ENCODE results near the gene KCTD2. TPM values are rescaled to one million over a fixed set of nuclear protein-coding genes. Genes with fewer than 3 reads are reported as not detected.

The KCTD2 gene
- total and polyA plus RNA-seq, 3 donors from 2014 or later: 88.9 to 135 (median 122) TPM

GRCh38 chr17:75064040-75064439 is 17.0 kb downstream of the KCTD2 start:
- Histone ChIP-seq H3K4me1 (peaks cover 12% of the 10 kb centered on the region), H3K36me3 (ENCODE audit: low read depth, missing control alignments) (no peaks in the 10 kb centered on the region), H3K27ac (no peak overlapping the region), H3K27me3 (no peaks in the 10 kb centered on the region), H3K4me3 (no peak overlapping the region), H3K9me3 (no peaks in the 10 kb centered on the region)
- DNase-seq: no peak
- TF ChIP-seq, protein P1, sequence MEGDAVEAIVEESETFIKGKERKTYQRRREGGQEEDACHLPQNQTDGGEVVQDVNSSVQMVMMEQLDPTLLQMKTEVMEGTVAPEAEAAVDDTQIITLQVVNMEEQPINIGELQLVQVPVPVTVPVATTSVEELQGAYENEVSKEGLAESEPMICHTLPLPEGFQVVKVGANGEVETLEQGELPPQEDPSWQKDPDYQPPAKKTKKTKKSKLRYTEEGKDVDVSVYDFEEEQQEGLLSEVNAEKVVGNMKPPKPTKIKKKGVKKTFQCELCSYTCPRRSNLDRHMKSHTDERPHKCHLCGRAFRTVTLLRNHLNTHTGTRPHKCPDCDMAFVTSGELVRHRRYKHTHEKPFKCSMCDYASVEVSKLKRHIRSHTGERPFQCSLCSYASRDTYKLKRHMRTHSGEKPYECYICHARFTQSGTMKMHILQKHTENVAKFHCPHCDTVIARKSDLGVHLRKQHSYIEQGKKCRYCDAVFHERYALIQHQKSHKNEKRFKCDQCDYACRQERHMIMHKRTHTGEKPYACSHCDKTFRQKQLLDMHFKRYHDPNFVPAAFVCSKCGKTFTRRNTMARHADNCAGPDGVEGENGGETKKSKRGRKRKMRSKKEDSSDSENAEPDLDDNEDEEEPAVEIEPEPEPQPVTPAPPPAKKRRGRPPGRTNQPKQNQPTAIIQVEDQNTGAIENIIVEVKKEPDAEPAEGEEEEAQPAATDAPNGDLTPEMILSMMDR (IDR thresholded peaks at IDR 0.05): no peak
- no peak for TF ChIP-seq POLR2A (IDR thresholded peaks at IDR 0.05)
- intact Hi-C loops (cut with DNase I; ENCODE audit: low total_unique reads): no loop called here
- WGBS, 2 donors: 94 to 96% methylated on average over 11 of the region's 11 CpGs

GRCh38 chr17:75064460-75064859 is 17.4 kb downstream of the KCTD2 start:
- TF ChIP-seq, protein P1 (IDR thresholded peaks at IDR 0.05): no peak
- TF ChIP-seq POLR2A (IDR thresholded peaks at IDR 0.05): no peak
- Histone ChIP-seq H3K4me1 (peaks cover 9% of the 10 kb centered on the region), H3K27ac (no peak overlapping the region), H3K27me3 (no peaks in the 10 kb centered on the region), H3K9me3 (no peaks in the 10 kb centered on the region), H3K36me3 (ENCODE audit: low read depth, missing control alignments) (no peaks in the 10 kb centered on the region), H3K4me3 (no peak overlapping the region)
- intact Hi-C loops (cut with DNase I; ENCODE audit: low total_unique reads): no loop called here
- WGBS, 2 donors: 81 to 82% methylated on average over 8 of the region's 8 CpGs
- no peak for DNase-seq

DNA sequence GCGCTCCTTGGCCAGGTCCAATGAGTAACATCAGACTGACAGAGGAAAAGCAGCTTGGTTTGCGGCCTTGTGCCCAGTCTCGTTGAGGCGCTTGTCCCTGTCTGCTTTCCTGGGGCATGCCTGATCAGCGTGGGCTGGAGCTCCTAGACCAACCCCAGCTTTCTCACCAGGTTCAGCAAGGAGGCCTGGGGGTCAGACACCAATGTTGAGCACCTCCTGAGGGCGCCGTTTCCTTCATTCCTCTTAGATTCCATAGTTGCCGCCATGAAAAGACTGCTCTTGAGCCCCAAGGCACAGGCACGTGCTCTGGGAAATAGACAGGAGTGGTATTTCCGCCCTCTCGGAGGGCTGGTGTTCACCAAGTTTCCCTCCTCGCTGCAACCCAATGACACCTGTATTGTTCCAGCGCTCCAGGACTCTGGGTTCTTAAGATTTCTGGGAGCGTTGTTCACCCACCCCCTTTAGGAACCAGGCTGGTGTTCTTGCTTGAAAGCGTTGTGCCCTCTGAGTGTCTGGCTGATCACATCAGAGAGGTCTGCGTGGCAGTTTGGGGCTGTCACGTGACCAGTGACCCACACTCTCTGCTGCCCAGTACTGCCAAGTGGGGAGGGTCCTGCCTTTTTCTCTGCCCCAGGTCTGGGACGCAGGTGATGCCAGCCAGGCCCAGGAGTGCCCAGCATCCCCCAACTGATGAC is 18.0 kb downstream of the KCTD2 start:
- no peaks in the 10 kb centered on the region for H3K36me3 ChIP-seq (ENCODE audit: low read depth, missing control alignments)

DNA sequence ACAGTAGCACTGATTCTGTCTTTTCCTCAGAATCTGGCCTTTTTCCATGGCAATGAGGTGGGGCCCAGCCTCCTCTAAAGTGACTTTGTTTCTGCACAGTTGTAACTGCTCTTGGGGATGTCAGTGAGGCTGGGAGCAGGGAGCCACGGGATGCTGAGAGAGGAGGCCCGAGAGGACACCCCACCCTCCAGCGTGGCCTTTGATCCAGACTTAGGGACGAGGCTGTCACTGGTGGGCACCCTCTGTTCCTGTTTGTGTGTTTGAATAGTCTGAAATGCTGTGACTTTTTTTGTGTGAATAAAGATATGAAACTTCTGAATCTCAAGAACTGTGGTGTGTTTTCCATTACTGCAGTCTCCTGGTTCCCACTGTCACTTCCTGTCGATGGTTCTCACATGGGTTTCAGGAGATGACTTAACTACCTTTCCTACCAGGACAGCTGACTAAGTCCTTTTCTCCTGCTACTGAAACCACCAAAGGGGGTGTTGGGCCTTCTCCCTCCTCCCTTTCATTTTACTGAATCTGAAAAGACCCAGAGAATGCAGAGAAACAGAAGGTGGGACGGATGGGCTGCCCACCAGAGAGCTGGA is 18.6 kb downstream of the KCTD2 start:
- DNase-seq: no peak
- no peak overlapping the region for H3K4me3 ChIP-seq
- 73 to 77% methylated on average over 5 to 6 of the region's 6 CpGs for WGBS, 2 donors
- H3K27ac ChIP-seq: no peak overlapping the region
- TF ChIP-seq, protein P1 (IDR thresholded peaks at IDR 0.05): no peak
- TF ChIP-seq POLR2A (IDR thresholded peaks at IDR 0.05): no peak
- H3K9me3 ChIP-seq: no peaks in the 10 kb centered on the region
- no peaks in the 10 kb centered on the region for H3K4me1 ChIP-seq
- H3K27me3 ChIP-seq: no peaks in the 10 kb centered on the region
- intact Hi-C loops (cut with DNase I; ENCODE audit: low total_unique reads): no loop called here
- H3K36me3 ChIP-seq (ENCODE audit: low read depth, missing control alignments): no peaks in the 10 kb centered on the region

More for the DNA sequence above, 18.0 kb downstream of the KCTD2 start:
- Histone ChIP-seq H3K9me3 (no peaks in the 10 kb centered on the region), H3K27me3 (no peaks in the 10 kb centered on the region), H3K27ac (no peak overlapping the region), H3K4me1 (peaks cover 4% of the 10 kb centered on the region), H3K4me3 (no peak overlapping the region)
- DNase-seq: no peak
- TF ChIP-seq, protein P1 (IDR thresholded peaks at IDR 0.05): no peak
- TF ChIP-seq POLR2A (IDR thresholded peaks at IDR 0.05): no peak
- WGBS, 2 donors: 90 to 93% methylated on average over 18 of the region's 18 CpGs
- intact Hi-C loops (cut with DNase I; ENCODE audit: low total_unique reads): no loop called here

All from testis (tissue), 3 donors.